Astrocyte of the cerebellum (primary cell): ENCODE measurements around the gene TMEM117.

Source experiments
- DNase-seq: peaks from one replicate; pipeline ENCODE4 v3.0.0-alpha.2; 2011; ENCODE audit warnings: low read depth
- H3K4me3 ChIP-seq: 2 replicates; pipeline ENCODE4 v1.5.1; 2011; ENCODE audit warnings: mild to moderate bottlenecking, low read depth, low read length, moderate library complexity
- in situ Hi-C: cut with HindIII; loops from 2 replicates; pipeline ENCODE4 v1.10.0; 2017; ENCODE audit warnings: low sequenced_read_pairs
- TF ChIP-seq, protein P1 (sequence below): IDR thresholded peaks from 2 replicates; pipeline ENCODE4 v1.5.1; 2012; ENCODE audit warnings: low read length, low read depth, moderate library complexity, mild to moderate bottlenecking; ENCODE audit errors: missing control alignments

The TMEM117 gene

GRCh38 chr12:43835656-43836474 is at the start of gene TMEM117:
Gene TMEM117 (plus strand): TSS chr12:43836081.
- in situ Hi-C loops, result no loop called here
- TF ChIP-seq, protein P1, sequence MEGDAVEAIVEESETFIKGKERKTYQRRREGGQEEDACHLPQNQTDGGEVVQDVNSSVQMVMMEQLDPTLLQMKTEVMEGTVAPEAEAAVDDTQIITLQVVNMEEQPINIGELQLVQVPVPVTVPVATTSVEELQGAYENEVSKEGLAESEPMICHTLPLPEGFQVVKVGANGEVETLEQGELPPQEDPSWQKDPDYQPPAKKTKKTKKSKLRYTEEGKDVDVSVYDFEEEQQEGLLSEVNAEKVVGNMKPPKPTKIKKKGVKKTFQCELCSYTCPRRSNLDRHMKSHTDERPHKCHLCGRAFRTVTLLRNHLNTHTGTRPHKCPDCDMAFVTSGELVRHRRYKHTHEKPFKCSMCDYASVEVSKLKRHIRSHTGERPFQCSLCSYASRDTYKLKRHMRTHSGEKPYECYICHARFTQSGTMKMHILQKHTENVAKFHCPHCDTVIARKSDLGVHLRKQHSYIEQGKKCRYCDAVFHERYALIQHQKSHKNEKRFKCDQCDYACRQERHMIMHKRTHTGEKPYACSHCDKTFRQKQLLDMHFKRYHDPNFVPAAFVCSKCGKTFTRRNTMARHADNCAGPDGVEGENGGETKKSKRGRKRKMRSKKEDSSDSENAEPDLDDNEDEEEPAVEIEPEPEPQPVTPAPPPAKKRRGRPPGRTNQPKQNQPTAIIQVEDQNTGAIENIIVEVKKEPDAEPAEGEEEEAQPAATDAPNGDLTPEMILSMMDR, result no peak
- peak within 1 kb of the TSS; percentile 61 for H3K4me3 ChIP-seq
- no peak for DNase-seq

DNA sequence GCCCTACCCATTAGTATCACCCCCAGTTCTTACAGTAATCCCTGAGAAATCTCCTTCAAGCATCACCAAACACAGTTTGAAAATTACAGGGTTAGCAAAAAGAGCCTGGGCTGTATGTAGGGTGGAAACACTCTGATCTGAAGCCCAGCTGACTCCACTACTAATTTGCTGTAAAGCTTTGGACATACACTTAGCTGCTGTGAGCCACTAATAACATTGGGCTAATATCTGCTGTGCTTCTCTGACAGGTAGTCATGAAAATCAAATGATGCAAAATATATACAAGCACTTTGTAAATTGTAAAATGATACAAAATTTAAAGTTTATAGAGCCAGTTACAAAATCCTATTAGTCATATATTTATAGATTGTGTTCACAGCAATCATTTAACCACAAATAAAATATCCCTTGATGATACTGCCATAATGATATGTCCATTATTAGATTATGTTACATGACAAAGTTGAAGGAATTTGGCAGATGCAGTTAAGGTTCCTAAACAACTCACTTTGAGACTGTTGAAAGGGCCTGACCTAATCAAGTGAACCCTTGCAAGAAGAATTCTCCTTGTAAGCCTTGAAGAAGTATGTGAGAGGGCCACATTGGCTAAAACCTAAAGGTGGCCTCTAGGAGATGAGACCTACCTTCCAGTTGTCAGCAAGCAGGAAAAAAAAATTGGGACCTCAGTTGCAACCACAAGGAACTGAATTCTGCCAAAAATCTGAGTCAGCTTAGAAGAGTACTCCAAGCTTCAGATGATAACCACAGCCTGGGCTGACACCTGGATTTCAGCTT is 48.8 kb upstream of the TMEM117 start:
- DNase-seq, result no peak
- in situ Hi-C loops, result no loop called here
- TF ChIP-seq, protein P1, result no peak
- H3K4me3 ChIP-seq, result no peak overlapping the region

DNA sequence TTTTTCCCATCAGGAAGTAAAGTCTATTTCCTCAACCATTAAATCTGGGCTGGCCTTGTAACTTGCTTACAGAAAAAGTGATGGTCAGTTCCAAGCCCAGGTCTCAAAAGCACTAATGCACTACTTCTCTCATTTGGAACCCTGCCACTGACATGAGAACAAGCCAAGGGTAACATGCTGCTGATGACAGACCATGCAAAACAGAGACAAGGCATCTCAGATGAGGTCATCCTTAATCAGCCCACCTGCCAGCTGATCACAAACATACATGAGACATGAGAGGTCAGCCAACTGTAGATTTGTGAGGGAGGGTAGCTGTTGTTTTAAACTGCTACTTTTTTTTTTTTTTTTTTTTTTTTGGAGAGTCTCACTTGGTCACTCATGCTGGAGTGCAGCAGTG is 45.9 kb upstream of the TMEM117 start:
- DNase-seq, result no peak
- TF ChIP-seq, protein P1, result no peak
- in situ Hi-C loops, result no loop called here
- H3K4me3 ChIP-seq, result no peak overlapping the region

GRCh38 chr12:43795716-43796280 is 40.1 kb upstream of the TMEM117 start:
- DNase-seq, result no peak
- H3K4me3 ChIP-seq, result no peak overlapping the region
- TF ChIP-seq, protein P1, result no peak
- in situ Hi-C loops, result no loop called here

- TF ChIP-seq, protein P1, result no peak
These were observed 38.2 kb upstream of the TMEM117 start for GRCh38 chr12:43797561-43798217.

More at GRCh38 chr12:43797561-43798217, 38.2 kb upstream of the TMEM117 start:
- DNase-seq, result no peak
- H3K4me3 ChIP-seq, result no peak overlapping the region
- in situ Hi-C loops, result no loop called here
